Activated CD4-positive, alpha-beta T cell treated with anti-CD3 and anti-CD28 coated beads, Interleukin-2, amount 10 ng/mL, durations not matched to agents 24 days and 14 days (primary cell): Measurements from ENCODE around the gene FUS. TPM values are rescaled to one million over a fixed set of nuclear protein-coding genes. Genes with fewer than 3 reads are reported as not detected.
A peak's percentile ranks its signal among the peaks of the same experiment; 100 is the strongest.
"Not testable (repeated sequence)": the region's sequence is repeated elsewhere in the genome, so short reads cannot be mapped to it uniquely, and the experiment has no call there.

Experiments used
- DNase-seq: peaks from one replicate; pipeline ENCODE4 v3.0.0; 2022
- H3K27ac Mint-ChIP-seq: one replicate; pipeline ENCODE4 v1.8.0; 2022; ENCODE audit warnings: mild to moderate bottlenecking, mixed read lengths
- H3K27me3 Mint-ChIP-seq: one replicate; pipeline ENCODE4 v1.8.0; 2022; ENCODE audit warnings: mixed read lengths
- H3K36me3 Mint-ChIP-seq: one replicate; pipeline ENCODE4 v1.8.0; 2022; ENCODE audit warnings: low read depth, mild to moderate bottlenecking, mixed read lengths
- H3K4me1 Mint-ChIP-seq: one replicate; pipeline ENCODE4 v1.8.0; 2021; ENCODE audit warnings: mixed read lengths
- H3K4me3 Mint-ChIP-seq: one replicate; pipeline ENCODE4 v1.8.0; 2022; ENCODE audit warnings: mild to moderate bottlenecking, moderate library complexity, mixed read lengths
- H3K9me3 Mint-ChIP-seq: one replicate; pipeline ENCODE4 v1.8.0; 2021; ENCODE audit warnings: mixed read lengths
- intact Hi-C: fragments of 100-400 bp; cut with micrococcal nuclease; formaldehyde crosslinking; loops from one replicate; pipeline ENCODE4 v1.15.1; 2023
- total RNA-seq: library from RNA; stranded (reverse); gene quantifications from 2 replicates; pipeline ENCODE4 v1.2.3, GENCODE V29; 2022

Gene FUS
- total RNA-seq, result 936 and 955 TPM in 2 replicates

DNA sequence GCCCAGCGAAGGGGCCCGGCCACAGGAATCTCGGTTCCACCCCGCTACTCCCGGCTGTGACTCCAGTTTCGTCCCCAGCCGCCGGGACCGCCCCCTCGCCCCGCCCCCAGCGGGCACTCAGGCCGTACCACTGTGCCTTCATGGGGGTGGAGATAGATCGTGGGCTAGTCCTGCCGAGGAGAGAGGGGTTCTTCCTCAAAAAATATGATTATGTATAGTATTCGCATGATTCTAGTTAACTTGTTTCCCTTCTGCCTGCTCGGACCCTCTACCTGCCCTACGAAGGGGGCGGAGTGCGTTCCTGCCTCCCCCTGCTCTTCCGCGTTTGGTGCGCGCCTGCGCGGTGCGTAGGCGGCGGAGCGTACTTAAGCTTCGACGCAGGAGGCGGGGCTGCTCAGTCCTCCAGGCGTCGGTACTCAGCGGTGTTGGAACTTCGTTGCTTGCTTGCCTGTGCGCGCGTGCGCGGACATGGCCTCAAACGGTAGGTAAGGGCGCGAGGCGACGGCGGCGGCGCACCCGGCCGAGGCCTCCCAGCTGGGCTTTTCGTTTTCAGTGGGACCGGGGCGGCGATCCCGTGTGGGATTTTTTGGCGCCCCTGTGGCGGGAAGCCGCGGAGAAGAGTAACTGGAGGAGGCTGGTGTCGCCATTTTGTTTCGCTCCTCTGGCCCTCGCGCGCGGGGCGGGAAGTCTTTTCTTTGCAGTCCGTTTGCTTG lies at the start of gene FUS:
Gene FUS, plus strand, starts transcription at position 393 of the 713 bp plus-strand sequence. Its CDS starts 76 bp downstream, at position 469.
- H3K4me1 Mint-ChIP-seq, result peaks cover 53% of the 10 kb centered on the region
- peak; percentile 97 for DNase-seq
- H3K27me3 Mint-ChIP-seq, result peaks cover 2% of the 10 kb centered on the region
- H3K9me3 Mint-ChIP-seq, result no peaks in the 10 kb centered on the region
- peak within 1 kb of the TSS; percentile 100 for H3K4me3 Mint-ChIP-seq
- H3K27ac Mint-ChIP-seq, result peak within 1 kb of the TSS; percentile 98
- H3K36me3 Mint-ChIP-seq, result peaks cover 51% of the 10 kb centered on the region
- intact Hi-C loops, result loop anchor here (1.0 to 2.0 kb wide), 11 partner anchors 21 to 693 kb away; partner anchors contain the start of genes ARMC5, KAT8, VKORC1 and ZNF267

DNA sequence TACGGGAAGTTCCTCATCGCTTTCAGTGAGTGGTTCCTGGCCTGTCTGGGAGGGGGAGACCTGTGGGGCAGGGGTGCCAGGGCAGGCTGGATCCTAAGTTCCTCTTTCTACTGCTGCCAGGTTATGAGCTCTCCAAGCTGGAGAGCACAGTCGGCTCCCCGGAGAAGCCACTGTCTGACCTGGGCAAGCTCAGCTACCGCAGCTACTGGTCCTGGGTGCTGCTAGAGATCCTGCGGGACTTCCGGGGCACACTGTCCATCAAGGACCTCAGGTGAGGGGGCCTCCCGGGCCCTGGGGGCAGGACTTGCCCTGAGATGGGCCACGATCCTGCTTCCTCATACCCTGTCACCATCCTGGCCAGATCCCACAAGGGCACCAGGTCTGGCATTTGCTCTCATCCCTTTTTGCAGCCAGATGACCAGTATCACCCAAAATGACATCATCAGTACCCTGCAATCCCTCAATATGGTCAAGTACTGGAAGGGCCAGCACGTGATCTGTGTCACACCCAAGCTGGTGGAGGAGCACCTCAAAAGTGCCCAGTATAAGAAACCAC lies 49.5 kb upstream of the FUS start:
- H3K27me3 Mint-ChIP-seq, result no peaks in the 10 kb centered on the region
- no peak for DNase-seq
- intact Hi-C loops, result no loop called here
- no peak overlapping the region for H3K27ac Mint-ChIP-seq
- H3K9me3 Mint-ChIP-seq, result no peaks in the 10 kb centered on the region
- H3K4me1 Mint-ChIP-seq, result peaks cover 6% of the 10 kb centered on the region
- H3K36me3 Mint-ChIP-seq, result peaks cover 30% of the 10 kb centered on the region
- H3K4me3 Mint-ChIP-seq, result no peak overlapping the region

DNA sequence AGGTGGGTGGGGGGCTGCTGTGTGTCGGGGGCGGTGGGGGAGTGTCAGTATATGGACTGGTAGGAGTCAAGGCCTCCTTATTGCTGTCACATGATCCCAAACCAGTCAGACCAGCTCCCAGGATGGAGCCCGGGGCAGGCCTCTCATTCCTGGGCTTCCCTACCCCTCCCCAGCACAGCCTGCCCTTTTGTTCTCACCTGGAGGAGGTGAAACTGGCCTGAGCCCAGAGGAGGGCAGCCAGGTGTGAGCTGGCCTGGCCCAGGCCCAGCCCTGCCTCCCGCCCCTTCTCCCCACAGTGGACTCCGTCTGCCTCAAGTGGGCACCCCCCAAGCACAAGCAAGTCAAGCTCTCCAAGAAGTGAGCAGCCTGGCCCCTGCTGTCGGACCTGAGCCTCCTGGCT lies 49.0 kb upstream of the FUS start:
- no peak for DNase-seq
- H3K9me3 Mint-ChIP-seq, result no peaks in the 10 kb centered on the region
- H3K27ac Mint-ChIP-seq, result no peak overlapping the region
- H3K4me3 Mint-ChIP-seq, result no peak overlapping the region
- H3K4me1 Mint-ChIP-seq, result peaks cover 6% of the 10 kb centered on the region
- H3K27me3 Mint-ChIP-seq, result no peaks in the 10 kb centered on the region
- peaks cover 26% of the 10 kb centered on the region for H3K36me3 Mint-ChIP-seq
- intact Hi-C loops, result no loop called here

DNA sequence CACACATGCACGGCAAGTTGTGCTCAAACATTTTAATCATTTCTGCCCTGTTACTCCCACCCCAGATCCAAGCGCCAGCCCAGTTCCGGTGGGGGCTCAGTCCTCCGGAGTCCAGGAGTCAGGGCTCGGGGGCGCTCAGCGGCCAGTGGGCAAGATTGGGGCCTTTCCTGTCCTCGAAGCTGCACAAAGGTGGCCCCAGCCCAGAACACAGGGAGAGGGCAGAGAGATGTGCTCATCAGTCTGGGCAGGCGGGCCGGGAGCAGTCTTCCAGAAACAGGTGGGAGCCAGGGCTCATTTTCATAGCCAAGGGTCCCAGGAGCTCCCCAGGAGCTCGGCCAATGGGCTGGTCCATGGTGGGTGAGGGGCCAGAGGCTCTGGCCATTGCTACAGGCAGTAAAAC lies 48.5 kb upstream of the FUS start:
- no peaks in the 10 kb centered on the region for H3K27me3 Mint-ChIP-seq
- H3K27ac Mint-ChIP-seq, result no peak overlapping the region
- H3K4me3 Mint-ChIP-seq, result no peak overlapping the region
- intact Hi-C loops, result no loop called here
- peaks cover 21% of the 10 kb centered on the region for H3K36me3 Mint-ChIP-seq
- H3K4me1 Mint-ChIP-seq, result peaks cover 6% of the 10 kb centered on the region
- H3K9me3 Mint-ChIP-seq, result no peaks in the 10 kb centered on the region
- DNase-seq, result no peak

DNA sequence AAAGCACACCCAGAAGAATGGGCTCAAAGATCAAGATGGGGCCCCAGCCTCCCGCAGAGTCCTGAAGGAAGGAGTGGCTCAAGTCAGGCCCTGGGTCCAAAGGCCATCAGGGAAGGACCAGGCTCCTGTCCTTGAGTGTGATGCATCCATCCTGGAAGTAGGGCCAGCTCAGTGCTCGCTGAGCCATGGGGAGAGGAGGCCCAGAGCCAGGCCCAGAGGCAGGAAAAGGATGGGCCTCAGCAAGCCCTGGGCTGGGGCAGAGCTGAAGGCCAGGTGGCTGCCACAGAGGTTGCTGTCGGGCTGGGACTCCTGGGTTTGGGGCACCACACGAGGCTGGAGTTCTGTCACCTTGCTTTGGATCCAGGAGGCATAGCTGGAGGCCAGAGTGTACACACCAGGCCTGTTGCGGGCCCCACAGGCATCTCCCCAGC lies 48.1 kb upstream of the FUS start:
- no peak for DNase-seq
- intact Hi-C loops, result no loop called here

DNA sequence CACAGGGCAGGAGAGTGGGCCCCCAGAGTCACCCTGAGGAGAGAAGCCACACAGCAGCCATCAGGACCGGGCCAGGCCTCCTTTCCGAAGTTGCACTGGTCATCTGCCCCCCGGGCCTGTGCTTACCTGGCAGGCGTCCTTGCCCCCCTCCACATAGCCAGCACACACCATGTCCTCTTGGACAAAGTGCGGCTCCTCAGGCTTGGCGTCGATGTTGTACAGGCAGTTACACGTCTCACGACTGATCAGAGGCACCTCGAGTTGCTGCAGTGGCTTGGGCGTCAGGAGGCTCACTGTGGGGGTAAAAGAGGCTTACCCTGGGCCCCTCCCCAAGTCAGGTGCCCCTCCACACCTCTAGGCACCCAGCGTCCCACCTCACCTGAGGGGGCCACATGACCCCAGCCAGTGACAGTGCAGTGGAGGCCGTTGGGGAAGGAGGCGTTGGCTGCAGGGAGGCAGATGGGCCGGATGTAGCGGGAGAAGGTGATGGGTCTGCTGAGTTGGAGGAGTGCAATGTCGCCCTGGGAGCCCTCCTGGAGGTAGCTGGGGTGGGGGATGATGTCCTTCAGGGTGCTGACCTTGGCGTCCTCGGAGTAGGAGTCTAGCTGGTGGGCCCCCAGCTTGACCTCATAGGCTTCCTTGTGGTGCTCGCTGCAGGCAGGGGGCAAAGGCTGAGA lies 47.5 kb upstream of the FUS start:
- no peaks in the 10 kb centered on the region for H3K27me3 Mint-ChIP-seq
- peaks cover 6% of the 10 kb centered on the region for H3K4me1 Mint-ChIP-seq
- no peak overlapping the region for H3K4me3 Mint-ChIP-seq
- H3K36me3 Mint-ChIP-seq, result peaks cover 20% of the 10 kb centered on the region
- H3K27ac Mint-ChIP-seq, result no peak overlapping the region
- no peaks in the 10 kb centered on the region for H3K9me3 Mint-ChIP-seq
- intact Hi-C loops, result no loop called here
- no peak for DNase-seq

More for the DNA sequence above, 48.1 kb upstream of the FUS start:
- H3K4me3 Mint-ChIP-seq, result no peak overlapping the region
- no peaks in the 10 kb centered on the region for H3K27me3 Mint-ChIP-seq
- no peaks in the 10 kb centered on the region for H3K9me3 Mint-ChIP-seq
- H3K36me3 Mint-ChIP-seq, result peaks cover 20% of the 10 kb centered on the region
- H3K27ac Mint-ChIP-seq, result no peak overlapping the region
- peaks cover 6% of the 10 kb centered on the region for H3K4me1 Mint-ChIP-seq

DNA sequence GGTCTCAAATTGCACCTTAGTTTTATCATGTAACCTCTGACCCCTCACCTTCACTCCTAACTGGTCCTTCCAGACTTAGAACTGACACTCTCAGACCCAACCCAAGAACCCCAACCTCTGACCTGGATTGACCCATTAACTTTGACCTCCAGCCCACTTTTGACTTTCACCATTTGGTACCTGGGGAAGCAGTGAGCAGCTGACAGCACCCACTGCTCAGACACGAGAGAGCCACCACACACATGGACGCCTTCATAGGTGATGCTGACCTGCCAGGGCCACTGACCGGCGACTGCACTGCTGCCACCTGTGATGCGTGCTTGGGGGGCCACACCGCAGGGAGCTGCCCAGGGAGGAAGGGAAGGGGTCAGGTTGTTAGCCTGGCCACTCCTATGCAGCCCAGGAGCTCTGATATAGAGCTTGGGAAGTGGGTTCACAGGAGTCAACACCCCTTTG lies 46.9 kb upstream of the FUS start:
- peaks cover 15% of the 10 kb centered on the region for H3K36me3 Mint-ChIP-seq
- intact Hi-C loops, result no loop called here
- no peak overlapping the region for H3K27ac Mint-ChIP-seq
- H3K27me3 Mint-ChIP-seq, result no peaks in the 10 kb centered on the region
- no peak overlapping the region for H3K4me3 Mint-ChIP-seq
- peaks cover 2% of the 10 kb centered on the region for H3K4me1 Mint-ChIP-seq
- no peak for DNase-seq
- H3K9me3 Mint-ChIP-seq, result no peaks in the 10 kb centered on the region

DNA sequence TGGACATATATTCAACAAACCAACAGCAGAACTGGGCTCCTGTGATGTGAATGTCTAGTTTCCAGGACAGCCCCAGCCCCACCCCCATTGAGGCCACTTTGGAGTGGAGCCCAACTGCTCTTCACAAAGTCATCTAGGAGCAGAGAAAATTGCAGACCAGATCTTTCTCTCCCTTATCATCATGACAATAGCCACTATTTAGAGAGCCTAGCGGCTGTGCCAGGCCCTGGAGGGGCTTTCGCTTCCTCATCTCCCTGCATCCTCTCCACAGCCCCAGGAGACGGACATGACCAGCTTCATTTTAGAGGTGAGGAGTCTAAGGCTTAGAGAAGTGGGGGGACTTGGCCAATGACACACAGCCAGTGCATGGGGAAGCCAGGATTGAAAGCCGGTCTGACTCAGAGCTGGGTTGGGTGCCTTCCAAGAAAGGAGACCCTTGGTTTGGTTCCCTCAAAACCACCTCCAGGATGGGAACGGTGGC lies 45.8 kb upstream of the FUS start:
- Mint-ChIP-seq H3K36me3 (peaks cover 8% of the 10 kb centered on the region), H3K27me3 (no peaks in the 10 kb centered on the region), H3K27ac (no peak overlapping the region), H3K9me3 (no peaks in the 10 kb centered on the region), H3K4me1 (no peaks in the 10 kb centered on the region), H3K4me3 (no peak overlapping the region)
- intact Hi-C loops, result no loop called here
- no peak for DNase-seq

DNA sequence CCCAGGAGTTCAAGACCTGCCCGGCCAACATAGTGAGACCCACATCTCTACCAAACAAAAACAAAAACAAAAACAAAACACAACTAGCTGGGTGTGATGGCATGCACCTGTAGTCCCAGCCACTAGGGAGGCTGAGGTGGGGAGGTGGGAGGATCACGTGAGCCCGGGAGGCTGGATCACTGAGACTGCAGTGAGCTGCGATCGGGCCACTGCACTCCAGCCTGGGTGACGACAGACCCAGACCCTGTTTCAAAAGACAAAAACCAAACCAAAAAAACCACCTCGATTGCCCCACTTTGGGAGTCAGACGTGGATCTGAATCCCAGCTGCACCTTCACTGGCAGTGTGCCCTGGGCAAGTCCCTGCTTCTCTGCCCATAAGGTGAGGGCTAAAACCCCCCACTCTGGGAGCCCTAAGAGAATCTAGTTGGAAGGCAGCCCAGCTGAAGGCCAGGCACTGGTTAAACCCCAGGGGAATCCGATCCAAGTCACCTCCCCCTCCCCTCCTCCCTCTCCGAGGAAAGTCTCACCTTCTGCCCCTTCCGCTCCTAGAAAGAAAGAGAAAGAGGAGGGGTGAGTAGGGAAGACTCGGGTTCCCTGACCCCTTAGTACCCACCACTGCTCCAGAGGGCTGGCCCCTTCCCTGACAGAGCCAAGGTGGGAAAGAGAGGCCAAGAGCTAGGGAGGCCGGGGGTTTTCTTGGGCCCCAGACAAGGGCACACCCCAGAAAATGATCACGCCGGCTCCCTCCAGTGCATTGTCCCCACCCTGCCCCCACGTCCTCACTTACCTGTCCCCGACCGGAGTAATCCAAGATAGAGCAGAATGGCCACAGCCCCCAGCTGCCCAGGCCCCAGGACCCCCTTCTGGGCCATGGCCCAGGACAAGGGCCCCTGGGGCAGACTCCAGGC lies 45.1 kb upstream of the FUS start:
- Mint-ChIP-seq H3K4me3 (no peak overlapping the region), H3K9me3 (no peaks in the 10 kb centered on the region), H3K27ac (no peak overlapping the region), H3K27me3 (no peaks in the 10 kb centered on the region), H3K36me3 (peaks cover 8% of the 10 kb centered on the region), H3K4me1 (no peaks in the 10 kb centered on the region)
- DNase-seq, result no peak
- intact Hi-C loops, result no loop called here

DNA sequence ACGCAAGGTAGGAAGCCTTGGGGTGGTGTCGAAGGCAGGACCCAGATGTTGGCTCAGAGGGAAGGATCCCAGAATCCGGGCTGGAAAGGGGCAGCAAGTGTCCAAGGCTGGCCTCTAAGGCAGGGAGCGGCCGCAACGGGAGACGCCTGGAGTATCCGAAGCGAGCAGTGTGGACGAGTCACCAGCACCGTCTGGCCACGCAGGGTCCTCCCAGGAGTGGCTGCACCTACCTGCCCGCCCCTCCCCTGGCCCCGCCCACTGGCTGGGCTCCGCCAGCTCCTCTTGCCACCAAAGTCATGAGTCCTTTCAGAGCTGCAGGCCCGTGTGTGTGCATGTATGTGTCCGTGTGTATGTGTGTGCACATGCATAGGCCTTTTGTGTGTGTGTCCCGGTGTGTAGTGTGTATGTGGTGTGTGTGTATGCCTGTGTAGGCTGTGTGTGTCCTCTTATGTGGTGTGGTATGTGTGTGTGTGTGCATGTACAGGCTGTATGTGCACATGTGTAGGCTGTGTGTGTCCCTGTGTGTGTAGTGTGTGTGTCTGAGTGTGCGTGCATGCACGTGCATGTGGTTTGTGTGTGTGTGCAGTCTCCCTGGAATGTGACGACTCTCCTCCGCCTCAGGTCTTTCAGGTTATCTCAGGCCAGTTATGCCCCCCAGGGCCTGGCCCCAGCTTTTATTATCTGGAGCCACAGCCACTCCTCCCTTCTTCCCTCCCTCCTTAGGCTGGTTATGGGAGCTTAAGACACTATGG lies 44.2 kb upstream of the FUS start, which contains the start of gene PRSS8:
Gene PRSS8, minus strand, starts transcription at position 193 of the 752 bp plus-strand sequence. CDS start 229 bp downstream, outside the sequence.
- Mint-ChIP-seq H3K9me3 (no peaks in the 10 kb centered on the region), H3K27ac (no peak within 1 kb of the TSS), H3K4me1 (no peaks in the 10 kb centered on the region), H3K4me3 (no peak within 1 kb of the TSS), H3K27me3 (no peaks in the 10 kb centered on the region), H3K36me3 (peaks cover 6% of the 10 kb centered on the region)
- intact Hi-C loops, result no loop called here
- DNase-seq, result no peak

DNA sequence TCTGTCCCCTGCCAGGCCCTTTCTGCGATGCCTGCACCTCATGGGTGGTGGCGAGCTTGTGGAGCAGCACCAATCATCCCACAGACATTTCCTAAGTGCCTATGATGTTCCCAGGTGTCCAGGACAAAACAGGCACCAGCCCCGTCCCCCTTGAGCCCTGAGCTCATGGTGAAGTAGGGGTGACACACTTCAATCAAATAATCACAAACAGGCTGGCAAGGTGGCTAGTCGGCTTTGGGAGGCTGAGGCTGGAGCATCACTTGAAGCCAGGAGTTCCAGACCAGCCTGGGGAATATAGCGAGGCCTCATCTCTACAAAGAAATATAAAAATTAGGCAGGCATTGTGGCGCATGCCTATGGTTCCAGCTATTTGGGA lies 43.7 kb upstream of the FUS start:
- Mint-ChIP-seq H3K27ac (no peak overlapping the region), H3K27me3 (no peaks in the 10 kb centered on the region), H3K4me1 (no peaks in the 10 kb centered on the region), H3K9me3 (no peaks in the 10 kb centered on the region), H3K36me3 (peaks cover 2% of the 10 kb centered on the region), H3K4me3 (no peak overlapping the region)
- intact Hi-C loops, result no loop called here
- DNase-seq, result no peak

DNA sequence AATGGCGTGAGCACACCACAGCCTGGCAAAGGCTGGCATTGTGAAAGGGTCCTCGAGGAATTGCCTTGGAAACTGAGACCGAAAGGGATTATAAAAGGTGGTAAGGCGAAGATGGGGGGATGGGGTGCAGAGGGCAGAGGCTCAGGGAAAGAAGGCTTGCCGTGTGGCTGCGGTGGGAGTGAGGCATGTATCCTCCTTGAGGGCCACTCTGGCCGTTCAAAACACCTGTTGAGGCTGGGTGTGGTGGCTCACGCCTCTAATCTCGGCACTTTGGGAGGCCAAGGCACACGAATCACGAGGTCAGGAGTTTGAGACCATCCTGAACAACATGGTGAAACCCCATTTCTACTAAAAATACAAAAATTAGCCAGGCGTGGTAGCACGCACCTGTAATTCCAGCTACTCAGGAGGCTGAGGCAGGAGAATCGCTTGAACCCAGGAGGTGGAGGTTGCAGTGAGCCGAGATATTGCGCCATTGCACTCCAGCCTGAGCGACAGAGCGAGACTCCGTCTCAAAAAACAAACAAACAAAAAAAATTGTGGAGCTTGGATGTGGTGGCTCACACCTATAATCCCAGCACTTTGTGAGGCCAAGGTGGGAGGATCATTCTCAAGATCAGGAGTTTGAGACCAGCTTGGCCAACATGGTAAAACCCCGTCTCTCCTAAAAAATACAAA lies 43.0 kb upstream of the FUS start:
- DNase-seq, H3K4me3 Mint-ChIP-seq, H3K9me3 Mint-ChIP-seq, H3K27me3 Mint-ChIP-seq, H3K27ac Mint-ChIP-seq, intact Hi-C loops, H3K36me3 Mint-ChIP-seq, H3K4me1 Mint-ChIP-seq: not testable (repeated sequence)
